Caco-2 (cell line): ENCODE results near the gene TCF7L1. TPM values are rescaled to one million over a fixed set of nuclear protein-coding genes. Genes with fewer than 3 reads are reported as not detected.

Experiments
- BruUV-seq: library from RNA; stranded (reverse); fragments of 400-500 nt; replicated peaks from 2 replicates; lab custom pipeline; 2021; lab: Mats Ljungman, UMichigan
- CTCF ChIA-PET: fragments of 300-600 bp; sonication (Branson Sonifier 250); formaldehyde crosslinking; loops from one replicate; lab custom pipeline; 2022; ENCODE audit warnings: antibody characterized with exemption; lab: Charles Lee
- POLR2A ChIA-PET: fragments of 300-600 bp; sonication (Branson Sonifier 250); formaldehyde crosslinking; loops from one replicate; lab custom pipeline; 2022; ENCODE audit warnings: antibody characterized with exemption; lab: Charles Lee
- DNase-seq, 2 experiments: peaks; one replicate each; pipeline versions ENCODE4 v3.0.0 to v3.0.0-alpha.2; 2020 to 2022
- H3K27me3 ChIP-seq: replicated peaks from 2 replicates; pipeline ENCODE4 v1.6.0; 2011; ENCODE audit warnings: low read length; ENCODE audit not compliant: control insufficient read depth, insufficient read depth
- H3K36me3 ChIP-seq: 2 replicates; pipeline ENCODE4 v1.5.1; 2011; ENCODE audit warnings: low read length; ENCODE audit not compliant: control insufficient read depth, insufficient read depth
- H3K4me1 ChIP-seq: fragments of 250-450 bp; sonication (Bioruptor Pico); 2 replicates; pipeline ENCODE4 v1.5.1; 2020; ENCODE audit warnings: mild to moderate bottlenecking
- H3K4me3 ChIP-seq: 2 replicates; pipeline ENCODE4 v1.5.1; 2011; ENCODE audit warnings: low read depth, mild to moderate bottlenecking, control low read depth, low read length
- H3K9me3 ChIP-seq: fragments of 250-450 bp; sonication (Bioruptor Pico); 2 replicates; pipeline ENCODE4 v1.5.1; 2020; ENCODE audit warnings: mild to moderate bottlenecking, moderate library complexity
- H3K27ac Mint-ChIP-seq: one replicate; pipeline ENCODE4 v1.8.0; 2022; ENCODE audit warnings: mixed read lengths; ENCODE audit not compliant: unreplicated experiment
- H3K27me3 Mint-ChIP-seq: one replicate; pipeline ENCODE4 v1.8.0; 2022; ENCODE audit warnings: mixed read lengths; ENCODE audit not compliant: insufficient read depth, unreplicated experiment
- H3K36me3 Mint-ChIP-seq: one replicate; pipeline ENCODE4 v1.8.0; 2022; ENCODE audit warnings: mild to moderate bottlenecking, mixed read lengths; ENCODE audit not compliant: insufficient read depth, unreplicated experiment
- H3K4me1 Mint-ChIP-seq: one replicate; pipeline ENCODE4 v1.8.0; 2022; ENCODE audit warnings: low read depth, mixed read lengths; ENCODE audit not compliant: unreplicated experiment
- H3K4me3 Mint-ChIP-seq: one replicate; pipeline ENCODE4 v1.8.0; 2022; ENCODE audit warnings: mild to moderate bottlenecking, moderate library complexity, mixed read lengths; ENCODE audit not compliant: unreplicated experiment
- H3K9me3 Mint-ChIP-seq: one replicate; pipeline ENCODE4 v1.8.0; 2022; ENCODE audit warnings: mixed read lengths; ENCODE audit not compliant: unreplicated experiment
- intact Hi-C: fragments of 100-400 bp; cut with micrococcal nuclease; formaldehyde crosslinking; loops from one replicate; pipeline ENCODE4 v1.10.0; 2022; ENCODE audit not compliant: unreplicated experiment
- total RNA-seq: library from RNA; stranded (reverse); gene quantifications from 2 replicates; pipeline ENCODE4 v1.2.3, GENCODE V29; 2022
- TF ChIP-seq, protein P1 (sequence below), 2 experiments: fragments of 200-600 bp in 1 of 2; IDR thresholded peaks; 1 replicate in 1 of 2; 2 replicates in 1 of 2; pipeline versions ENCODE4 v1.5.1 to v1.8.0; 2011 to 2022; ENCODE audit warnings: antibody characterized with exemption in 1 of 2, control low read depth in 1 of 2, inconsistent platforms in 1 of 2, low read depth in 1 of 2, low read length in 1 of 2, mild to moderate bottlenecking in 1 of 2, moderate library complexity in 1 of 2; ENCODE audit not compliant: insufficient read depth in 1 of 2, severe bottlenecking in 1 of 2, unreplicated experiment in 1 of 2

Gene TCF7L1
- total RNA-seq, 1 experiment from 2014 or later: 29.0 TPM

GRCh38 chr2:85104228-85104627, 29.0 kb upstream of the TCF7L1 start:
- CTCF ChIA-PET: no interaction called here
- POLR2A ChIA-PET: no interaction called here

GRCh38 chr2:85106489-85107180, 26.6 kb upstream of the TCF7L1 start:
- Mint-ChIP-seq H3K4me1 (no peaks in the 10 kb centered on the region), H3K36me3 (no peaks in the 10 kb centered on the region), H3K27ac (no peak overlapping the region), H3K27me3 (peaks cover 10% of the 10 kb centered on the region), H3K9me3 (no peaks in the 10 kb centered on the region), H3K4me3 (no peak overlapping the region)
- Histone ChIP-seq H3K4me3 (no peak overlapping the region), H3K36me3 (no peaks in the 10 kb centered on the region), H3K4me1 (no peaks in the 10 kb centered on the region), H3K9me3 (no peaks in the 10 kb centered on the region; the same call in none of the 2 replicates), H3K27me3 (no peaks in the 10 kb centered on the region)
- CTCF ChIA-PET: no interaction called here
- DNase-seq: no peak
- BruUV-seq: no TSS peak
- TF ChIP-seq, protein P1, sequence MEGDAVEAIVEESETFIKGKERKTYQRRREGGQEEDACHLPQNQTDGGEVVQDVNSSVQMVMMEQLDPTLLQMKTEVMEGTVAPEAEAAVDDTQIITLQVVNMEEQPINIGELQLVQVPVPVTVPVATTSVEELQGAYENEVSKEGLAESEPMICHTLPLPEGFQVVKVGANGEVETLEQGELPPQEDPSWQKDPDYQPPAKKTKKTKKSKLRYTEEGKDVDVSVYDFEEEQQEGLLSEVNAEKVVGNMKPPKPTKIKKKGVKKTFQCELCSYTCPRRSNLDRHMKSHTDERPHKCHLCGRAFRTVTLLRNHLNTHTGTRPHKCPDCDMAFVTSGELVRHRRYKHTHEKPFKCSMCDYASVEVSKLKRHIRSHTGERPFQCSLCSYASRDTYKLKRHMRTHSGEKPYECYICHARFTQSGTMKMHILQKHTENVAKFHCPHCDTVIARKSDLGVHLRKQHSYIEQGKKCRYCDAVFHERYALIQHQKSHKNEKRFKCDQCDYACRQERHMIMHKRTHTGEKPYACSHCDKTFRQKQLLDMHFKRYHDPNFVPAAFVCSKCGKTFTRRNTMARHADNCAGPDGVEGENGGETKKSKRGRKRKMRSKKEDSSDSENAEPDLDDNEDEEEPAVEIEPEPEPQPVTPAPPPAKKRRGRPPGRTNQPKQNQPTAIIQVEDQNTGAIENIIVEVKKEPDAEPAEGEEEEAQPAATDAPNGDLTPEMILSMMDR (IDR thresholded peaks at IDR 0.05; ENCODE audit: insufficient read depth in 1 of 2, low read depth in 1 of 2, low read length in 1 of 2, severe bottlenecking in 1 of 2, unreplicated experiment in 1 of 2): no peak
- POLR2A ChIA-PET: no interaction called here
- intact Hi-C loops: no loop called here

More at GRCh38 chr2:85104228-85104627, 29.0 kb upstream of the TCF7L1 start:
- Histone ChIP-seq H3K4me3 (no peak overlapping the region), H3K27me3 (no peaks in the 10 kb centered on the region), H3K9me3 (no peaks in the 10 kb centered on the region), H3K36me3 (no peaks in the 10 kb centered on the region), H3K4me1 (no peaks in the 10 kb centered on the region)
- H3K4me1 Mint-ChIP-seq: peaks cover under 1% of the 10 kb centered on the region
- no TSS peak for BruUV-seq
- no peaks in the 10 kb centered on the region for H3K36me3 Mint-ChIP-seq
- no peak for DNase-seq
- H3K9me3 Mint-ChIP-seq: no peaks in the 10 kb centered on the region
- H3K27ac Mint-ChIP-seq: no peak overlapping the region
- peaks cover 17% of the 10 kb centered on the region for H3K27me3 Mint-ChIP-seq
- TF ChIP-seq, protein P1 (IDR thresholded peaks at IDR 0.05; ENCODE audit: insufficient read depth in 1 of 2, low read depth in 1 of 2, low read length in 1 of 2, severe bottlenecking in 1 of 2, unreplicated experiment in 1 of 2): no peak
- intact Hi-C loops: no loop called here
- H3K4me3 Mint-ChIP-seq: no peak overlapping the region

DNA sequence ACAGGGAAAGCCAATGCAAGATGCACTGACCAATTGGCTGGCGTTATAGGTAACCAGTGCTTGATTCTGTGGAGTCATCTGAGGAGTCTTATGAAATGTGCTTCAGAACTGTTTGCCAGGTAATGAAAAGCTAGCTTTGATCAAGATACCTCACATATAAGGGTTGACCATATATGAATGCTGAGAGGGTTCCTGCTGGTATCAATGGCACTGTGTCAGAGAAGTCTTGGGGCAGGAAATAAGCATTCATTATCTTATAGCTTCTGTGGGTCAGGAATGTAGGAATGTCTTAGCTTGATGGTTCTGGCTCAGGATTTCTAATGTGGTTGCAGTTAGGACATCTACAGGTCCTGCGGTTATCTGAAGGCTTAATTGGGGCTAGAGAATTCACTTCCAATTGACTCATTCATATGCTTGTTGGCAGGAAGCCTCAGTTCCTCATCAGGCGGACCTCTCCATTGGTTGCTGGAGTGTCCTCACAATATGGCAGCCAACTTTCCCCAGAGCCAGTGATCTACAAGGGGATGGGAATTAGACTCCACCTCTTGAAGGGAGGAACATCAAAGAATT, 22.1 kb upstream of the TCF7L1 start:
- Histone ChIP-seq H3K4me1 (no peaks in the 10 kb centered on the region), H3K27me3 (no peaks in the 10 kb centered on the region), H3K36me3 (no peaks in the 10 kb centered on the region), H3K4me3 (no peak overlapping the region), H3K9me3 (no peaks in the 10 kb centered on the region; the same call in none of the 2 replicates)
- H3K9me3 Mint-ChIP-seq: no peaks in the 10 kb centered on the region
- H3K27me3 Mint-ChIP-seq: peaks cover 7% of the 10 kb centered on the region
- no peaks in the 10 kb centered on the region for H3K36me3 Mint-ChIP-seq
- POLR2A ChIA-PET: no interaction called here
- TF ChIP-seq, protein P1 (IDR thresholded peaks at IDR 0.05; ENCODE audit: insufficient read depth in 1 of 2, low read depth in 1 of 2, low read length in 1 of 2, severe bottlenecking in 1 of 2, unreplicated experiment in 1 of 2): no peak
- no TSS peak for BruUV-seq
- H3K27ac Mint-ChIP-seq: no peak overlapping the region
- no peak overlapping the region for H3K4me3 Mint-ChIP-seq
- no peaks in the 10 kb centered on the region for H3K4me1 Mint-ChIP-seq
- DNase-seq: no peak
- intact Hi-C loops: no loop called here
- CTCF ChIA-PET: no interaction called here
